DND-41 (cell line): ENCODE measurements around the gene F8.
"Not testable (repeated sequence)": the region's sequence is repeated elsewhere in the genome, so short reads cannot be mapped to it uniquely, and the experiment has no call there.

Source experiments
- CTCF ChIP-seq: IDR thresholded peaks from 2 replicates; pipeline ENCODE4 v1.5.1; 2012; ENCODE audit warnings: borderline replicate concordance, low read length, moderate library complexity, mild to moderate bottlenecking; ENCODE audit not compliant: poor library complexity, severe bottlenecking; ENCODE audit errors: extremely low read depth
- EZH2 ChIP-seq: IDR thresholded peaks from 3 replicates; pipeline ENCODE4 v1.6.1; 2012; ENCODE audit warnings: borderline replicate concordance, low read depth, mild to moderate bottlenecking, moderate library complexity, low read length, inconsistent platforms; ENCODE audit not compliant: severe bottlenecking

DNA sequence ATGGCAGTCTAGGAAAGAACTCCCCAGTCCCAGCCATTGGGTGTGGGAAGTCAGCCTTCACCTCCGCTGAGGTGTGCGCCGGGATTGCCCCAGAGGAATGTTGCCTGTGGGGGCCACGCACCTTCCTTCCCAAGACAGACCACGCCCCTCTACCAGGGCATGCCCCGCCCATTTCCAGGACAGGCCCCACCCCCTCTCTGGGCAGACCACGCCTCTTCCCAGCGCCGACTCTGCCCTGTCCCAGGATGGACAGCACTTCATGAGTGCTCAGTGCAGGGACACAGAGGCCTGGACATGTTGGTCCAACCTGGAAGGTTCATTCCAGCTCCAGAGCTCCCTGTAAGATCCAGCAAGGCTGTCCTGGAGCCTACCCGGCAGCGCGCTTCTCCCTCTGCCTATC is 13.9 kb downstream of the F8 start:
- TF ChIP-seq CTCF, EZH2: not testable (repeated sequence)
